Skeletal muscle tissue (tissue), 4 donors: ENCODE data around the gene NMNAT2. TPM values are rescaled to one million over a fixed set of nuclear protein-coding genes. Genes with fewer than 3 reads are reported as not detected.

Experiments
- H3K27ac ChIP-seq: one replicate; pipeline ENCODE4 v1.7.0; 2013; ENCODE audit warnings: mild to moderate bottlenecking, low read depth, low read length, inconsistent platforms
- H3K27me3 ChIP-seq, 3 donors: one replicate each; pipeline ENCODE4 v1.7.0; 2013; ENCODE audit warnings: low read length in 3 of 3; ENCODE audit not compliant: control insufficient read depth in 3 of 3, insufficient read depth in 3 of 3
- H3K36me3 ChIP-seq, 3 donors: one replicate each; pipeline ENCODE4 v1.7.0; 2013; ENCODE audit warnings: low read length in 3 of 3; ENCODE audit not compliant: control insufficient read depth in 3 of 3, insufficient read depth in 3 of 3
- H3K4me1 ChIP-seq, 3 donors: one replicate each; pipeline ENCODE4 v1.7.0; 2013; ENCODE audit warnings: low read length in 3 of 3, mild to moderate bottlenecking in 3 of 3; ENCODE audit not compliant: control insufficient read depth in 3 of 3, insufficient read depth in 3 of 3
- H3K4me3 ChIP-seq, 3 donors: one replicate each; pipeline ENCODE4 v1.7.0; 2013; ENCODE audit warnings: low read length in 3 of 3
- H3K9ac ChIP-seq, 3 donors: one replicate each; pipeline ENCODE4 v1.7.0; 2013; ENCODE audit warnings: low read length in 3 of 3, mild to moderate bottlenecking in 3 of 3, moderate library complexity in 2 of 3, low read depth in 1 of 3
- H3K9me3 ChIP-seq, 3 donors: one replicate each; pipeline ENCODE4 v1.7.0; 2013; ENCODE audit warnings: low read length in 3 of 3; ENCODE audit not compliant: control insufficient read depth in 3 of 3
- total RNA-seq: library from RNA; depleted of rRNA; stranded (reverse); fragments of >200 nt; gene quantifications from one replicate; pipeline ENCODE4 v1.2.3, GENCODE V29; 2014
- donor health status: Osteomylitis.

NMNAT2 gene
- total RNA-seq, 1 donor from 2014 or later, result 0.52 TPM

DNA sequence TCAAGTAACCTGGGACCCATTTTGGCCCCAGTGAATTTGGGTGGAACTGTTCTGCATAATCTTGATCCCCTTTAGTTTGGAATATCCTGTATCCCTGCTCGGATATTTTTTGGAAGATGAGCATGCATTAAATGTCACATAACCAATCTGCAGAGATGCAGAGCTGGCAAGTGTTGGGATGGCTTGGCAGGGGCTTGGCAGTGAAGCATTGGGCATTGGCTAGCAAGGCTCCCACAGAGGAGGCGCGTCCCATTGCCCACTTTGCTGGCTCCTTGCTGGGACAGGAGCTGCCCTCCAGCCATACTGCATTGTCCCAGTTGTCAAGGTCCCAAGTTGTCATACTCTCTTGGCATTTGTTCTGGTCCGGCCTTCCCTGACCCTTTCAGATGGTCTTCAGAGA lies 202.2 kb downstream of the NMNAT2 start:
- Histone ChIP-seq H3K9ac (no peak overlapping the region), H3K4me3 (no peak overlapping the region), H3K36me3 (no peaks in the 10 kb centered on the region), H3K27me3 (no peaks in the 10 kb centered on the region), H3K9me3 (no peaks in the 10 kb centered on the region), H3K27ac (no peak overlapping the region), H3K4me1 (peaks cover 13 to 15% (median 15%) of the 10 kb centered on the region in 3 donors)

GRCh38 chr1:183215076-183215720 lies 203.0 kb downstream of the NMNAT2 start:
- Histone ChIP-seq H3K9ac (no peak overlapping the region), H3K27me3 (no peaks in the 10 kb centered on the region), H3K4me1 (peaks cover 13 to 15% (median 15%) of the 10 kb centered on the region in 3 donors), H3K9me3 (no peaks in the 10 kb centered on the region), H3K4me3 (no peak overlapping the region), H3K27ac (no peak overlapping the region), H3K36me3 (no peaks in the 10 kb centered on the region)

- H3K4me1 ChIP-seq, result peaks cover 13 to 15% (median 15%) of the 10 kb centered on the region in 3 donors
- H3K4me3 ChIP-seq, result no peak overlapping the region
- no peak overlapping the region for H3K27ac ChIP-seq
- no peaks in the 10 kb centered on the region for H3K36me3 ChIP-seq
- H3K9ac ChIP-seq, result no peak overlapping the region
- H3K27me3 ChIP-seq, result no peaks in the 10 kb centered on the region
- H3K9me3 ChIP-seq, result no peaks in the 10 kb centered on the region
Observed at GRCh38 chr1:183214021-183214970, 203.9 kb downstream of the NMNAT2 start.

DNA sequence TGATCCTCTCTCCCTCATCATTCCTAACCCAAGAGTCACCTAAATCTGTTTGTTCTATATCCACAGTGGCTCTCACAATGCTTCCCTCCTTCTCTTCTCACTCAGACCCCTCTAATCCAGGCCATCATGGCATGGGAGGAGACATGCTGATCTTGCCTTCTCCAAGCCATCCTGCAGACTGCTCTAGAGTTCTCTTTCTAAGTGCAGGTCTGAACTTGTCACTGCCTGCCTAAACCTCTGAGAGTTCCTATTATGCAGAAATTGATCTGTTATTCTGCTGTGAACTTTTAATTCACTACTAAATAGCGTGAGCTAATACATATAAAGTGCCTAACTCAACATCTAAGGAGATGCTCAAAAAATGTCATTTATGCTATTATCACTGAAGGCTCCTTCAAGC lies 205.3 kb downstream of the NMNAT2 start:
- Histone ChIP-seq H3K27me3 (no peaks in the 10 kb centered on the region), H3K9ac (no peak overlapping the region), H3K4me3 (no peak overlapping the region), H3K4me1 (peaks cover 1 to 3% (median 1%) of the 10 kb centered on the region in 3 donors), H3K9me3 (no peaks in the 10 kb centered on the region), H3K27ac (no peak overlapping the region), H3K36me3 (no peaks in the 10 kb centered on the region)

DNA sequence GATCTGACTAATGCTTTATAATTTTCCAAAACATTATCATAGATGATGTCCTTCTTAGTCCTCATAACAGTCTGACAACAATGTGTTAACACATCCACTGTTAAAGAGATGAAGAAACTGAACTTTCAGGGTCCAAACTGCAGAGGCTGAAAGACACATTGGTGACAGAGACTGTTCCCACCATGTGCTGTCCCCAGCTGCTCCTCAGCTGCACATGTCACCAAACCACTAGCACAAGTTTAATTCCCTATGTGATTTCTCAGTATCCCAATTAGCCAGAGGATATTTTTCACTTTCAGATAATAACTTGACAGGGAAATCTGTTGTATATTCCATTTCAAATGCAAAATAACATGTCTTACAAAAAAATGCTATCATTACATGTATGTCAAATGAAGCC lies 207.5 kb downstream of the NMNAT2 start:
- Histone ChIP-seq H3K4me1 (no peaks in the 10 kb centered on the region), H3K9ac (no peak overlapping the region), H3K27ac (no peak overlapping the region), H3K27me3 (no peaks in the 10 kb centered on the region), H3K4me3 (no peak overlapping the region), H3K36me3 (no peaks in the 10 kb centered on the region), H3K9me3 (no peaks in the 10 kb centered on the region)

DNA sequence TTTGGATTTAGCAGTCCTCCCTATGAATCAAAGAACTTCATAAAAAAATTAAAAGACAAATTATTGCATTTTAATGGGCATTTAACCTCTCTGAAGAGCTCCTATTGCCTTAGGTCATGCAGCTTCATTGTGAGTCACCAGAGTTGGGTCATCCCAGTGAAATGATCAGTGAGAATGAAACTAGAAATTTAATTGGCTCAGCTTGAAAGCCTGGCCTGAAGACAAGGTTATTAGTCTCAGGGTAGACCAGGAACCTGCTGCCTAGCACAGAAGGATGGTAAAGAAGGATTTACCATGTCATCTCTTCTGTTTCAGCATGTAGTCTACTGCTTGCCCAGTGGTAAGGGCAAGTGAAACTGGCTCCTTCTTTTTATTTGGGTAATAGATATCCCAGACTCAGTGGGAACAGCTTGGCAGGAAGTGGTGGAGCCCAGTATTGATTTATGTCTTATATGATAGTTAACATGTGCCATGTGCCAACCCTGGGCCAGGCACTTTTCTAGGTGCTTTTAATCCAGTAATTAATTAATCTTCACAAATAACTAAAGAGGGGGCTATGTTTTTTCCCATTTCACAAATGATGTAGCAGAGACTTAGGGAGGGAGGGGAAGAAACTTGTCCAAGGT lies 208.5 kb downstream of the NMNAT2 start:
- Histone ChIP-seq H3K4me3 (no peak overlapping the region), H3K36me3 (no peaks in the 10 kb centered on the region), H3K4me1 (peaks cover 0 to 5% (median 5%) of the 10 kb centered on the region in 3 donors), H3K27ac (no peak overlapping the region), H3K27me3 (no peaks in the 10 kb centered on the region), H3K9me3 (no peaks in the 10 kb centered on the region), H3K9ac (no peak overlapping the region)

DNA sequence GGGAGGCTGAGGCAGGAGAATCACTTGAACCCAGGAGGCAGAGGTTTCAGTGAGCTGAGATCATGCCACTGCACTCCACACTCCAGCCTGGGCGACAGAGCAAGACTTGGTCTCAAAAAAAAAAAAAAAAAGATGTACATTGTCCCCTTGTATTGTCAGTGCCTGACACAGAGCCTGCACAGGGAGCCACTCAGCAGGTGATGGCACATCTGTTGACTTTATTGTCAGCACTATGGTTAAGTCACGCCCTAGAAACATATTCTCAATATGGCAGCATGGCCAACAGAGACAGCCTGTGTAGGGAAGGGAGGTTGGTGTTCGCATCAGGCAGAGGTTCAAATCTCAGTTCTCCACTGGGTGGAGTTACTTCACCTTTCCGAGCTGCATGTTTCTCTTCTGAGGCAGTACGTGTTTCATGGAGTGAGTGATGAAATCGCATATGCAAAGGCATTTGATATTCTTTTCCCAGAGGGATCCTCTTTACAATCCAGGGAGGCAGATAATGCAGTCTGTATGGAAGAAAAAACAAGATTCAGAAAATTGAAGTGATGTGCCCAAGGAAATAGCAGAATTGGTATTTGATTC lies 211.6 kb downstream of the NMNAT2 start:
- no peak overlapping the region for H3K9ac ChIP-seq
- H3K4me3 ChIP-seq, result no peak overlapping the region
- no peaks in the 10 kb centered on the region for H3K27me3 ChIP-seq
- peaks cover 0 to 5% (median 5%) of the 10 kb centered on the region in 3 donors for H3K4me1 ChIP-seq
- H3K9me3 ChIP-seq, result no peaks in the 10 kb centered on the region
- no peak overlapping the region for H3K27ac ChIP-seq
- H3K36me3 ChIP-seq, result no peaks in the 10 kb centered on the region

GRCh38 chr1:183205196-183205781 lies 212.9 kb downstream of the NMNAT2 start:
- no peak overlapping the region for H3K4me3 ChIP-seq
- no peak overlapping the region for H3K27ac ChIP-seq
- no peaks in the 10 kb centered on the region for H3K27me3 ChIP-seq
- H3K4me1 ChIP-seq, result peaks cover 0 to 5% (median 5%) of the 10 kb centered on the region in 3 donors
- H3K36me3 ChIP-seq, result no peaks in the 10 kb centered on the region
- H3K9ac ChIP-seq, result no peak overlapping the region
- no peaks in the 10 kb centered on the region for H3K9me3 ChIP-seq

- no peak overlapping the region for H3K27ac ChIP-seq
- H3K4me1 ChIP-seq, result peaks cover 0 to 5% (median 5%) of the 10 kb centered on the region in 3 donors
- H3K9ac ChIP-seq, result no peak overlapping the region
- H3K36me3 ChIP-seq, result no peaks in the 10 kb centered on the region
- no peaks in the 10 kb centered on the region for H3K9me3 ChIP-seq
- no peaks in the 10 kb centered on the region for H3K27me3 ChIP-seq
- H3K4me3 ChIP-seq, result no peak overlapping the region
Observed at GRCh38 chr1:183203094-183203493, 215.1 kb downstream of the NMNAT2 start.
